Measurements from ENCODE around the gene IGF2BP2.
"Not testable (repeated sequence)": the region's sequence is repeated elsewhere in the genome, so short reads cannot be mapped to it uniquely, and the experiment has no call there.

The IGF2BP2 gene

DNA sequence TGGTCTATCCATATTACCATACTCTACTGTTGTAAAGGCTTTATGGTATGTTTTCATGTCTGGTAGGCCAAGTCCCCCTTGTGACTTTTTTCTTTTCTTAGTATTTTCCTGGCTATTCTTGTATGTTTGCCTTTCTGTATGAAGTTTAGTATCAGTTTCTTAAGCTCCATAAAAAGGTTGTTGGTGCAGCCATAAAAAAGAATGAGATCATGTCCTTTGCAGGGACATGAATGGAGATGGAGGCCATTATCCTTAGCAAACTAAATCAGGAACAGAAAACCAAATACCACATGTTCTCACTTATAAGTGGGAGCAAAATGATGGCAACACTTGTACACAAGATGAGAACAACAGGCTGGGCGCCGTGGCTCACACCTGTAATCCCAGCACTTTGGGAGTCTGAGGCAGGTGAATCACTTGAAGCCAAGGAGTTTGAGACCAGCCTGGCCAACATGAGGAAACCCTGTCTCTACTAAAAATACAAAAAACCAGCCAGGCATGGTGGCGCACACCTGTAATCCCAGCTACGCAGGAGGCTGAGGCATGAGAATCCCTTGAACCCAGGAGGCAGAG lies 13.7 kb upstream of the IGF2BP2 start:
- not testable (repeated sequence) for DNase-seq (ENCODE audit: low spot score)

DNA sequence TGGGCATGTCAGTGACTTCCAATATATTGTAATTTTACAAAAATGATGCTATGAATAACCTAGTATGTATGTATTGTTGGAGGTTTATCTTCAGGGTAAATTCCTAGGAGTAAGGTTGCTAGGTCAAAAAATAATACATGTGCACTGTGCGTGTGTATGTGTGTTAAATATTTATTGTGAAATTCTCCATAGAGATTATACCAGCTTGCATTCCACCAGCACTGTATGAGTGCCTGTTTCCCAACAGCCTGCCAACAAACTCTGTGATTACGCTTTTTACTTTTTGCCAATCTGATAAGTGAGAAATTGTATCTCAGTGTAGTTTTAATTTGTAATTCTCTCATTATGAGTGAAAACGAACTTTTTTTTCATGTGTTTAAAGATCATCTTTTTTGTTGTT lies 12.6 kb upstream of the IGF2BP2 start:
- DNase-seq (ENCODE audit: low spot score): no peak

DNA sequence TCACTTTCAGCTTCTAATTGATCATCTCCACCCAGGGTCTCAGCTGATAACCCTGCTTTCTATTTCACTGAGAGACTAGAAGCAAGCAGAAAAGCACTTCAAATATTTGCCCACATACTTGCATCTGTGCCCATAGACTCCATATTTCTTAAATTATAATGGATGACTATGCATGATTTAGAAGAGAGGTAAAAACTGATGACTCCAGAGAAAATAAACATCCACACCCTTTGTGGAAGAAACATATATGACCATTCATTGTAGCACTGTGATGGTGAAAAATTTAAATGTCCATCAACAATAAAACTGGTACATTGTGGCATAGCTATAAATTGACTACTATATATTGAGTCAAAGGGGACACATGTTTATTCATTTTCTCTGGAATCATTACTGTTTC lies 7.1 kb upstream of the IGF2BP2 start:
- no peak for DNase-seq (ENCODE audit: low spot score)

DNA sequence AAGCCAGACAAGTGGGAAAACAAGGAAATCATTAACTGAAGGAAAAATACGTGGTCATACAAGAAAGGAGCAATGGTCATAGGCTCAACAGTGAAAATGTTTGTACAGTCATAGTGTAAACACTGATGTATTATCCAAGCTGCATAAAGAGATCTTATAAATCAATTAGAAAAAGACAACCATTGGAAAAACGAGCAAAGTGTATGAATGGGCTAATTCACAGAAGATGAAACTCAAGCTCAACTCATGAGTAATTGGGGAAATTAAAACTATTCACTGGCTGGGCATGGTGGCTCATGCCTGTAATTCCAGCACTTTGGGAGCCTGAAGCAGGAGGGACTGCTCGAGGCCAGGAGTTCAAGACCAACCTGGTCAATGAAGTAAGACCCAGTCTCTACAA lies 6.4 kb upstream of the IGF2BP2 start:
- no peak for DNase-seq (ENCODE audit: low spot score)

DNA sequence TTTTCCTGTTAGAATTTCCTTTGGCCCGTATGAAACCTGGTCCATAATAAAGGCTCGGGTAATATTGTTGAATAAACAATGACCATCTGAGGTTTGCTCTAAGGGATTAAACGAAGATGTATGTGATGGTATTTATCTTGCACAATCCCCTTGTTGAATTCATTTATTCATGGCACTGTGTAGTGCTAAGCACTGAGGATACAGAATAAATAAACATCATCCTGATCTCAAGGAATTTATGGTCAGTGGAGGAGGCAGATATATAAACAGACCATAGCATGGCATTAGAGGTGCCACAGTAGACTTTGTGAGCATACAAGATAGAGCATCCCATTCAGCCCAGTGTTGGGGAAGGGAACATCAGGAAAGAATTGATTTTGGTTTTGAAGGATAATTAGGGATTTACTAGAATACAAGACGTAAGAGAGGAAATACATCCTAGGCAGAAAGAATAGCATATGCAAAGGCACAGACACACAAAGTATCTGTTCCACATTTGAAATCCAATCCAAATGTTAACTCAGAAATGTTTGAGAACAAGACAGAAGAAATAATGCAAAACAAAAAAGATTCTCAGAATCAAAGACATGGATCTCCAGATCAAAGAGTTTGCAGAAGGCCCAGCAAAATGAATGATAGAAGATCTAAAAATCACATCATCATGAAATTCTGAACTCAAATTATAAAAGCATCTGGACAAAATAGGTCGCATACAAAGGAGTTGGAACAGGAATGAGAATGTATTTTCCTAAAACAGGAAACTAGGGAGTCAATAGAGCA lies 5.4 kb upstream of the IGF2BP2 start:
- no peak for DNase-seq (ENCODE audit: low spot score)

DNA sequence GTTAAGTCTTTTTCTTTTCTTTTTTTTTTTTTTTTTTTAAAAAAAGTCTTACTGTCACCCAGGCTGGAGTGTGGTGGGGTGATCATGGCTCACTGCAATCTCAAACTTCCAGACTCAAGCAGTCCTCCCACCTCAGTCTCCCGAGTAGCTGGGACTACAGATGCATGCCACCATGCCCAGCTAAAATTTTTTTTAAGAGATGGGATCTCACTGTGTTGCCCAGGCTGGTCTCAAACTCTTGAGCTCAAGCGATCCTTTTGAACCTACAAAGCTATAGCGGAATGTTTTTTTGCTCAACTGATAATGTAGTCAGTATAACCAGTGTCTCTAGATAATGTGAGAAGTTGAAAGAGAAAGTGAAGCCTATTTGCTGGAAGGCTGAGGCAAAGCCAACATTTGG lies 3.9 kb upstream of the IGF2BP2 start:
- DNase-seq (ENCODE audit: low spot score): no peak

DNA sequence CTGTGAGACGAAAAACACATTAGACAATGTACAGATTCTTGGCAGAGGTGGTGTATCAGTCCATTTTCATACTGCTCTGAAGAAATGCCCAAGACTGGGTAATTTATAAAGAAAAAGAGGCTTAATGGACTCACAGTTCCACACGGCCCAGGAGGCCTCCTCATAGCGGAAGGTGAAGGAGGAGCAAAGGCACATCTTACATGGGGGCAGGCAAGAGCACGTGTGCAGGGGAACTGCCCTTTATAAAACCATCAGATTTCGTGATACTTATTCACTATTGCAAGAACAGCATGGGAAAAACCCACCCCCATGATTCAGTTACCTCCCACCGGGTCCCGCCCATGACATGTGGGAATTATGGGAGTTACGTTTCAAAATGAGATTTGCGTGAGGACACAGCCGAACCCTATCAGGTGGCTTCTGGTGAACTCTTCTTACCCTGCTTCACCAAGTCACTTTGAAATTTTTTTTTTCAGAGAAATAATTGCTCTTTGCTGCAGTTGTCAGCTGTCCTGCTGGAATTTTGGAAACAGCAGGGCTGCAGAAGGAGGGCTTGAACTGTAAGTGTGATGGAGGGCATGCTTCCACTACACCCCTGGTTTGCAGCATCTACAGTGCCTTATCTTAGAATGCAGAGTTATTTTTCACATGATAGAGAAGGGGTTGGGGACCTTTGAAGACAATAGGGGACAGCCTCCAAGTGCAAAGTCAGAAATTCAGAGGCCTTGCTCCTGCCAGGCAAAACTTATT lies 2.9 kb upstream of the IGF2BP2 start:
- no peak for DNase-seq (ENCODE audit: low spot score)

DNA sequence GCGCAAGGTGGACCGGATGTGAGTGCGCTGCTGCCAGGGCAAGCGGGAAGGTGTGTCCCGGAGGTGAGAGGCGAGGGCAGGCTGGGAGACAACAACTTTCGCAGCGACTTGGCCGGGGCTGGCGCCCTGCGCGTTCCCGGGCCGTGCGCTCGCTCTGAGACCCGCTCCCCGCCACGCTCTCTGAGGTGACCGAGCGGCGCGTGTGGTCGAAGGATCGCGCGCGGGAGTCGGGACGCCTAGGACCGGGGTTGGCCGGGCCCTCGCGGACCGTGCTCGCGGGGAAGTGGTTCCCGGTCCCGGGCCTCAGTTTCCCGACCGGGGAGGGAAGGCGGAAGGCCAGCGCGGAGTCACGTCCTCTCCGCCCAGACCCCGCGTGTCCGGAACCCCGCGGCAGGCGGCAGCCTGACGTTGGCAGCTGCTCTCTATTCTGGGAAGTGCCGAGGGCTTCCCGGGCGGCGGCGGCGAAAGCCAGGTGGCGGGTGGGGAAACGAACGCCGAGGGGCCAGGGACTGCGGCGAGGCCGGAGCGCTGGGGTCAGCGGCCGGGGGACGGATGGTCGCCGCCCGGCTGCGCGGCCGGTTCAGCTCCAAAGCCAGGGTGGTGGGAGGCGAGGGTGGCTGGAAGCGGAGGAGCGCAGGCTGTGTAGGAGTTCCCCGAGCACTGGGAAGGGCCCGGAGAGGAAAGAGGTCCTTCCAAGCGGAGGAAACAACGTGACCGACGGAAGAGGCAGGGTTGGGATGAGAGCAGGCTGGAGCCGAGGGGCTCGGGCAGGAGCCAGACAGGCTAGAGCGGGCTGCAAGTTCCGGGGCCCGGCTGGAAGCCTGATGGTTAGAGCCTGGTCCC lies 1.0 kb upstream of the IGF2BP2 start:
- DNase-seq (ENCODE audit: low spot score): peak; percentile 72

DNA sequence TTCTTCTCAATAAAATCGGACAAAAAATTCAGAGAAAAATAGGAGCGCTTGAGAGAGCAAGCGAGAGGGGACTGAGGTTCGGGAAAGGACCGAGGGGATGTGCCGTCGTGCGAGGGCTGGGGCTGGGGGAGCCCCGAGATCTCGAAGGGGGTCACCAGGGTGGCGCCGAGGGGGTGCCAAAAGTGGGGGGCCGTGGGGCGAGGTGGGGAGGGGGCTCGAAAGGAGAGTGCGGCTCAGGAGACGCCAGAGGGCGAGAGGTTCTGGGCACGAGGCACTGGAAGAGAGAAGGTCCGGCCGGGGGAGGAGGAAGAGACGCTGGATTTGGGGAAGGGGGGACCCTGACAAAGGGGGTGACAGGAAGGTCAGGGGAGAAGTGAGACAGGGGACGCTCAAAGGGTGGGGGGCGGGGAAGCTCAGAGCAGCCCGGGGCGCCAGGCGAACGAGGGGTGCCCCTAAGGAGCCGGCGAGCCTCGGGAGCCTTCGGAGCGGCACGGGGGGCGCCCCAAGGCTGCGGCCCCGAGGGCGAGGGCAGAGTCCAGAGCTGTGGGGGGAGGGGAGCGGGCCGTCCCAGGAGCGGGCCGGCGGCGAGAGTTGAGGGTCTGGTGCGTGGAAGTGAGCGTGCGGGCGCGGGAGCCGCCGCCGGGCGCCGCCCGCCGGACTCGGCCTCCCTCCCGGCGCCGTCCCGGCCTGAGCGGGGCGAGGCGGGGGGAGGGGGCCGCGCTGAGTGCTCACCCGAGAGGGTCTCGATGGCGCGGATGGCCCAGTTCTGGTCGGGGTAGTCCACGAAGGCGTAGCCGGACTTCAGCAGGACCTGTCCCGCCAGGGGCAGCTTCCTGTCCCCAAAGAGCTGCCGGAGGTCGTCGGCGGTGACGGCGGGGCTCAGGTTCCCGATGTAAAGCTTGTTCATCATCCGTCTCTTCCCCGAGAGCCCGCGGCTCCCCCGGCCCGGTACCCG lies 514 bp downstream of the IGF2BP2 start:
- DNase-seq (ENCODE audit: low spot score): peak; percentile 29

DNA sequence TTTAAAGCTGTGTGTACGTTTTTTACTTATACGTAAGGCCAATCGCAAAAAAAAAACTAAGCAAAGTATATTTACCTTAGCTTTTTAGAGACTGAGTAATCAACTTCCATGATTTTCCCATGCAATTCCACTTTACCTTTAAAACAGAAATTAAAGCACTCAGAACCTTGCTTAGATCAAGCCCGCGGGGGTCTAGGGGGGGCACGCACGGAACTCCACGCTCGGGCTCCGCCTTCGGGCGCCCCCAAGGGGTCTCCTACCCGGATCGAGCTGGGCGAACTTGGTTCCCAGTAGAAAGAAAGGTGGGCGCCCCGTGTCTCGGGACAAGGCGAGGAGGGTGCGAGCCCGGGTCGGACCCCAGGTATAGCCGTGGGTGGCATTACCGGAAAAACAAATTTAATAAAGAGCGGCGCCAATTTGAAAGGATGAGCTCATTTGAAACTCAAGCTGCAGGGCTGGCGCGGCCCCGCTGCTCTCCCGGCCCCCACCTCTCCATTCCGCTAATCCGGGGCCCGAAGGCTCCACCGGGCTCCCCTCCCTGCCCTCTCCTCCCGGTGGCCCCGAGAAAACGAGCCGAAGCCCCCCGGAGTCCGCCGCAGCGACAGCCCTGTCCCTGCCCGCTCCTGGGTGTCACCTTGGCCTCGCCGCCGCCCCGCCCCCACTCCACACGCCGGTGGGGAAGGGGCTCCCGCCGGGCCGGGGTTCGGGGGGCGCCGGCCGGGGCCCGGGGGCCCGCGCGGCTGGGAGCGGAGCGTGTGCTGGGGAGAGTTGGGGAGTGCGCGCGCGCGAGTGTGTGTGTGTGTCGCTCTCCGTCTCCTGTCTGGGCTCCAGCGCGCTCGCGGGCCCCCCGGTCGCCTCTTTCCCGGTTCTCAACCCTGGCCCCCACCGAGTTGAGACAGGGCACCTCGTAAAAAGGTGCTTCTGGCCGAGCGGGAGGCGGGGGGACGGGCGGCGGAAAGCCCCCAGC lies 1.5 kb downstream of the IGF2BP2 start:
- DNase-seq (ENCODE audit: low spot score): peak; percentile 36

DNA sequence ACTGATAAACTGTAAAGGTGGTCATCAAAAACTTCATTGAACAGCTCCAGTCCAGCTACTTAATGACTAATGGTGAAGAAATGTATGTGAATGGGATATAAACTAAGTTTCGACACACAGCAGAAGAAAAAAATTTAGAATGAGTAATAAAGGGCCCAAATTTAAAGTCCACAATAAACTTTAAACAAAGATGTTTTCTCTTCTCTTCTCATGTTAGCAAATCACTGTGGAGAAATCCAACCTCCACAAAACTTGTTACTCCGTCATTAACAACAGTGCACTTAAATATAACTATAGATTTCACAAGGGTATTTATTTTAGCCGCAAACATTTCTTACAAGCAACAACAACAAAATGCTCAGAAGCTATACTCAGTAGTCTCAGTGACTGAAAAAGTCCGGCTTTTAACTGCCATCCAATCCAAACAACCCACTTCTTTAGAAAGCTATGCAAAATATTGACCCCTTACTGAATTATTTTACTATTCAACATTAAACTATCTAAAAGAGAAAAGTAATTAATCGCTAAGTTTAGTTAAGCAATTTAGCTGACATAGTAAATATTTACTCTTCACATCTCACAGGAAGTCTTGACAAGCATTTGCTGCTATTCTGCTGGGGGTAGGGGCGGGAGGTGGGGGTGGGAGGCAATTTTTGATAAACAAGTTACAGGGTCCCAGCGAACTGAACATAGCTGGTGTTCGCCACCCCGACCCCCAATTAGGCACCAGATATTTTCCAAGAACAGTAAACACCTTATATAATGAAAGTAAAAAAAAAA lies 2.4 kb downstream of the IGF2BP2 start:
- no peak for DNase-seq (ENCODE audit: low spot score)

DNA sequence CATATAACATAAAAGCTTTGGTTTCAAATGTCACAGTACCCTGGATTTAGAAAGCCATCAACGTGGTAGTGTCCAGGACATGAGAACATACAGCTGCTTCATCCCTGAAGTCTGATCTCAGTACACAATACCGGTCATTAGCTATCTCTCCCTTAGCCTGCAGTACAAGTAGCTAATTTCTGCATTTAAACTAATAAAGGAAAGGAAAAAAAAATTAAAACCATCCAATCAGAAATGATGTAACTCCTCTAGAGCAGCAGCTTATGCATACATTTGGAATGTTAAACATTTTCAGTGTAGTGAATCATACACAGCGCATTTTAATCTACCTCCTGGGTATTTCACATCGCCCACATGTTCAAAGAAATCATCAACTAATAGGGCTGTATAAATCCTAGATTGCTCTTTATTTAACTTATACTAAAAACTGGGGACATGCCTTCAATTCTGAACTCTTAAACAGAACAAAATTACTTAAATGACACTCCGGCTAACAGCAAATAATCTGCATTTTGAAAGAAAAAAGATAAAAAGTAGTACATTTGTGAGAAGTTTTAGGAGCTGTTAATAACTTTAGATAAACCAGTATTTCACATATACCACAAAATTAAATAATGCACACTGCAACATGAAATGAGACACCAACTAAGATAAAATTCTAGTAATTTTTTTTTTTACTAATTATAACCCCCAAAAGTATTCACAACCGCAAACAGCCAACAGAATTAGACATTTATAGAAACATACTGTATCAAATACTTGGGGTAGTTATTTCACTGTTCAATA lies 3.7 kb downstream of the IGF2BP2 start:
- DNase-seq (ENCODE audit: low spot score): peak; percentile 23

DNA sequence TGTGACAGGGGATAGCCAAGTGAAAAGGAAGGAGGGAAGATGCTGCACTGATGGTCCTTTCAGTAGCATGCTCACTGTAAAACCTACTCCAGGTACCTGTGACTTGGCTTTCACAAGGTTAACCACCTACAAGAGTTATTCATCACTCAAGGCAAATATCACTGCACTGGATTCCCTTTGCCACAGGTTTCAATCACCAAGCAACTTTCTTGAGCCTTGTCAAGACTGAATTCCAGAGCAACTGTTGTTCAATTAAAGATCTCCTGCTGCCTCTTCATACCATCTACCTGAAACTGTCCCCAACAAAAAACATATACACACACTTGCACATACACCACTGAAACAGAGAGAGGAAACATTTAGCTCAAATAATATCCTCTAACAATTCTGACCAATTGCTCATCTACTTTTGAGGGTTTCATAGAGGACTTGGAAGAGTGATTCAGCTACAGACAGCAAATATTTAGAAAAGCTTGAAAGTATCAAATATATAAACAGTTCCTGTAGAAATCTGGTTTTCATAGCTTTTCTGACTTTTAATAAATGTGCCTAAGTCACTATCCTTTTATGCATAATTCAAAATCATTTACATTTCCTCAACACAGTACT lies 6.5 kb downstream of the IGF2BP2 start:
- DNase-seq (ENCODE audit: low spot score): no peak

DNA sequence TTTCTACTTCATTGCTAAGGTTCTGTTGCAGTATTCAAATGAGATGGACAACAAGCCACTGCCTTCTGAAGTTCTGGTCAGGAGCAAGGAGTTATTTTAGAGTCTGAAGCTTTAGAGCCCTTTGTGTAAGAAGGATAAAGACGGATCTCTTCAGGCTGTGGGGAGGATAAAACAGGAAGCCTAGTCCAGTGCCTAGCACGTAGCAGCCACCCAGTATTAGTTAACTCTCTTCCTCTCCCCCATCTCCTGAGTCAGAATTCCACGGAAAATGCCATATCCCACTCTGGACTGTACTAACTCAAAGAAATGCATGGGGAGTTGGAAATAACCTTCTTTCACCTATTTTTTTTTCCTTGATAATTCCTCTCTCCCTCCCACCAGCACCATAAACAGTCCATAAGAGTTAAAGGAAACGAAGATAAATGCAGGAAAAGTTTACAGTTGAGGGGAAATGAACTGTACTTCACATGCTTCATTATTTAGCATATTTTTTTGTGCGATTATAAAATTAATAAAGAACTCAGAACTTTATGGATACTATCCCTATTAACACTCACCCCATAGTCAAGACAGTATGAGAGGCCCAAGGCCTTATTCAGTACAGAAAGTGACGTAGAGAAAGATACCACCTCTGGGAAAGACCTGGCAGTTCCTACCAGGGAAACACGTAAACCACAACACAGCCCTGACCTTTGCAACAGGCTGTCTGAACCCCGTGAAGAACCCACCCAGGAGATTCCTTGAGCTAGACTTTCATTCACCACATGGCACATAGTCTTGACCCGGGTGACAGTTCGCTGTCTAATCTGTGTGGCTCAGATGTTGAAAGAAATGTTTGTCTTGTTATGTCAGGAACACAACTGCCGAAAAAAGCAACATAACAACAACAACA lies 9.2 kb downstream of the IGF2BP2 start:
- DNase-seq (ENCODE audit: low spot score): no peak

DNA sequence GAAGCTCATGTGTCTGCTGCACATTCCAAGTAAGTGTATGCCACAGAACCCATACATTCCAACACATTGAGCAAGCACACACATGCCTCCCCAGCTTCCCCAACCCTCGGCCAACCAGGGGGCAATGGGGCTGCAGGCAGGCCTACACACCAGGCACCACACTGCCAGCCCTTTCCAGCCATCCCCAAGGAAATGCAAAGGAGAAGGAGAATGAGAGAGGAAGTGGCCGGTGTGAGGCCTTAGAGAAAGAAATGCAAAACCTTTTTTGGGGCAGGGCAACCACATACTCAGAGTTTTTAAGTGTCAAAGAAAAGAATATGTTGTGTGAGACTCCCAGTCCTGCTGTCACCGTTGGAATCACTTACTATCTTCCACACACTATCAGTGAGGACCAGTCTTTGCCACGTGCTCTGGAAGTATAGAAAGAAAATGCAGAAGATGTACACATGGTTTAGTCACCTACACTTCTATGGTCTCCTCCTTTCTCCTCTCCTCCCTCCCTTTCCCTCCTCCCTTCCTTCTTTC lies 11.1 kb downstream of the IGF2BP2 start:
- no peak for DNase-seq (ENCODE audit: low spot score)

DNA sequence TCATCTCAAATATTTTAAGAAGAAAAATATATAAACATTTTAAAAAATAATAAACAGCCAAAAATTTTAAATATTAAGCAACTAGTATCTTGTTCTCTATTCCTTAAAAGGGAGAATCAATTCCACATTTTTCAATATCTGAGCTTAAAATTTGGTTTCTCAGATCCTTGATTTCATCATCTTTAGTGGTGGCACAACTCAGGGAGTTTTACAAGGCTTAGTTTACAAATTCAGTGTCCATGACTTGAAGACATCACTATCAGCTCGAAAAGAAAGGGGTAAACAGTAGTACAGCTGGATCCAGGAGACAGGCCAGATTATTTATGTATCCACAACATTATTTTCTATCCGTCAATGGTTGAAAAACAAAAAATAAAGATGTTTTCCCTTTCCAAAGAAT lies 11.6 kb downstream of the IGF2BP2 start:
- no peak for DNase-seq (ENCODE audit: low spot score)

Measured in SK-N-DZ (cell line).